Measurements from ENCODE around the gene UBAC1.

Gene UBAC1

GRCh38 chr9:136002215-136002614 lies 41.0 kb upstream of the UBAC1 start:
- TF ChIP-seq CTCF (IDR thresholded peaks at IDR 0.05; ENCODE audit: low read depth, low read length, missing control alignments): no peak
- DNase-seq (ENCODE audit: extremely low read depth, low read depth): no peak
- no peak overlapping the region for H3K4me3 ChIP-seq (replicated peaks; ENCODE audit: low read depth, low read length)

GRCh38 chr9:136001231-136001630 lies 40.1 kb upstream of the UBAC1 start:
- no peak for TF ChIP-seq CTCF (IDR thresholded peaks at IDR 0.05; ENCODE audit: low read depth, low read length, missing control alignments)
- H3K4me3 ChIP-seq (replicated peaks; ENCODE audit: low read depth, low read length): no peak overlapping the region
- DNase-seq (ENCODE audit: extremely low read depth, low read depth): no peak

GRCh38 chr9:135998410-135999071 lies 37.4 kb upstream of the UBAC1 start:
- DNase-seq (ENCODE audit: extremely low read depth, low read depth): no peak
- no peak for TF ChIP-seq CTCF (IDR thresholded peaks at IDR 0.05; ENCODE audit: low read depth, low read length, missing control alignments)
- no peak overlapping the region for H3K4me3 ChIP-seq (replicated peaks; ENCODE audit: low read depth, low read length)

GRCh38 chr9:135998016-135998380 lies 36.8 kb upstream of the UBAC1 start:
- no peak for DNase-seq (ENCODE audit: extremely low read depth, low read depth)
- H3K4me3 ChIP-seq (replicated peaks; ENCODE audit: low read depth, low read length): no peak overlapping the region
- TF ChIP-seq CTCF (IDR thresholded peaks at IDR 0.05; ENCODE audit: low read depth, low read length, missing control alignments): no peak

GRCh38 chr9:135997090-135998015 lies 36.2 kb upstream of the UBAC1 start:
- H3K4me3 ChIP-seq (replicated peaks; ENCODE audit: low read depth, low read length): no peak overlapping the region
- no peak for TF ChIP-seq CTCF (IDR thresholded peaks at IDR 0.05; ENCODE audit: low read depth, low read length, missing control alignments)
- no peak for DNase-seq (ENCODE audit: extremely low read depth, low read depth)

GRCh38 chr9:135995816-135996215 lies 34.6 kb upstream of the UBAC1 start:
- TF ChIP-seq CTCF (IDR thresholded peaks at IDR 0.05; ENCODE audit: low read depth, low read length, missing control alignments): no peak
- H3K4me3 ChIP-seq (replicated peaks; ENCODE audit: low read depth, low read length): no peak overlapping the region
- no peak for DNase-seq (ENCODE audit: extremely low read depth, low read depth)

Measured in HFF-Myc (cell line).